Caco-2 (cell line): ENCODE data around the gene LRRC15. TPM values are rescaled to one million over a fixed set of nuclear protein-coding genes. Genes with fewer than 3 reads are reported as not detected.

Source experiments
- BruUV-seq: library from RNA; stranded (reverse); fragments of 400-500 nt; replicated peaks from 2 replicates; lab custom pipeline; 2021; lab: Mats Ljungman, UMichigan
- CTCF ChIA-PET: fragments of 300-600 bp; sonication (Branson Sonifier 250); formaldehyde crosslinking; loops from one replicate; lab custom pipeline; 2022; ENCODE audit warnings: antibody characterized with exemption; lab: Charles Lee
- POLR2A ChIA-PET: fragments of 300-600 bp; sonication (Branson Sonifier 250); formaldehyde crosslinking; loops from one replicate; lab custom pipeline; 2022; ENCODE audit warnings: antibody characterized with exemption; lab: Charles Lee
- DNase-seq, 2 experiments: peaks; one replicate each; pipeline versions ENCODE4 v3.0.0 to v3.0.0-alpha.2; 2020 to 2022
- H3K27me3 ChIP-seq: replicated peaks from 2 replicates; pipeline ENCODE4 v1.6.0; 2011; ENCODE audit warnings: low read length; ENCODE audit not compliant: control insufficient read depth, insufficient read depth
- H3K36me3 ChIP-seq: 2 replicates; pipeline ENCODE4 v1.5.1; 2011; ENCODE audit warnings: low read length; ENCODE audit not compliant: control insufficient read depth, insufficient read depth
- H3K4me1 ChIP-seq: fragments of 250-450 bp; sonication (Bioruptor Pico); 2 replicates; pipeline ENCODE4 v1.5.1; 2020; ENCODE audit warnings: mild to moderate bottlenecking
- H3K4me3 ChIP-seq: 2 replicates; pipeline ENCODE4 v1.5.1; 2011; ENCODE audit warnings: low read depth, mild to moderate bottlenecking, control low read depth, low read length
- H3K9me3 ChIP-seq: fragments of 250-450 bp; sonication (Bioruptor Pico); 2 replicates; pipeline ENCODE4 v1.5.1; 2020; ENCODE audit warnings: mild to moderate bottlenecking, moderate library complexity
- H3K27ac Mint-ChIP-seq: one replicate; pipeline ENCODE4 v1.8.0; 2022; ENCODE audit warnings: mixed read lengths; ENCODE audit not compliant: unreplicated experiment
- H3K27me3 Mint-ChIP-seq: one replicate; pipeline ENCODE4 v1.8.0; 2022; ENCODE audit warnings: mixed read lengths; ENCODE audit not compliant: insufficient read depth, unreplicated experiment
- H3K36me3 Mint-ChIP-seq: one replicate; pipeline ENCODE4 v1.8.0; 2022; ENCODE audit warnings: mild to moderate bottlenecking, mixed read lengths; ENCODE audit not compliant: insufficient read depth, unreplicated experiment
- H3K4me1 Mint-ChIP-seq: one replicate; pipeline ENCODE4 v1.8.0; 2022; ENCODE audit warnings: low read depth, mixed read lengths; ENCODE audit not compliant: unreplicated experiment
- H3K4me3 Mint-ChIP-seq: one replicate; pipeline ENCODE4 v1.8.0; 2022; ENCODE audit warnings: mild to moderate bottlenecking, moderate library complexity, mixed read lengths; ENCODE audit not compliant: unreplicated experiment
- H3K9me3 Mint-ChIP-seq: one replicate; pipeline ENCODE4 v1.8.0; 2022; ENCODE audit warnings: mixed read lengths; ENCODE audit not compliant: unreplicated experiment
- intact Hi-C: fragments of 100-400 bp; cut with micrococcal nuclease; formaldehyde crosslinking; loops from one replicate; pipeline ENCODE4 v1.10.0; 2022; ENCODE audit not compliant: unreplicated experiment
- total RNA-seq: library from RNA; stranded (reverse); gene quantifications from 2 replicates; pipeline ENCODE4 v1.2.3, GENCODE V29; 2022
- TF ChIP-seq, protein P1 (sequence below), 2 experiments: fragments of 200-600 bp in 1 of 2; IDR thresholded peaks; 1 replicate in 1 of 2; 2 replicates in 1 of 2; pipeline versions ENCODE4 v1.5.1 to v1.8.0; 2011 to 2022; ENCODE audit warnings: antibody characterized with exemption in 1 of 2, control low read depth in 1 of 2, inconsistent platforms in 1 of 2, low read depth in 1 of 2, low read length in 1 of 2, mild to moderate bottlenecking in 1 of 2, moderate library complexity in 1 of 2; ENCODE audit not compliant: insufficient read depth in 1 of 2, severe bottlenecking in 1 of 2, unreplicated experiment in 1 of 2

Gene LRRC15
- total RNA-seq, 1 experiment from 2014 or later = 0.09 TPM

DNA sequence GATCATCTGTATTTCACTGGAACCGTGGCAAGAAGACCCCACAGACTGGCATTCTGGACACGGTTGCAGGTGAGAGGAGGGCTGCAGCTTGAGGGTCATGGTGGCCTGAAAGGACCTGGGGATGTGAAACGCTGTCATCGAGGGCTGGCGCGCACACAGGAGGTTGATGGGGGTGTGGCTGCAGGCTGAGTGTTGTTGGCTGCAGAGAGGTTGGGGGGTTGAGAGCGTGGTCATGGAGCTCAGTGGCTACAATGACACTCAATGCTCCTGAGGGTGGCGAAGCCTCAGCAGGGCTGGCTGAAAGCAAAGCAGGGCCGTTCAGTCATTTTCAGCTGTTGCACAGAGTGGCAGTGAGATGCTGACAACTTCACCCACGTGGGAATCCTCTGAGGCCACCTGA is 39.4 kb downstream of the LRRC15 start:
- ChIA-PET CTCF (no interaction called here), POLR2A (no interaction called here)
- Histone ChIP-seq H3K27me3 (no peaks in the 10 kb centered on the region), H3K36me3 (no peaks in the 10 kb centered on the region), H3K9me3 (0 out of 2 replicates have a peak, but pooled peaks cover 6% of the 10 kb centered on the region), H3K4me1 (peaks cover 21% of the 10 kb centered on the region), H3K4me3 (no peak overlapping the region)
- no peaks in the 10 kb centered on the region for H3K27me3 Mint-ChIP-seq
- H3K4me3 Mint-ChIP-seq = no peak overlapping the region
- no TSS peak for BruUV-seq
- TF ChIP-seq, protein P1, sequence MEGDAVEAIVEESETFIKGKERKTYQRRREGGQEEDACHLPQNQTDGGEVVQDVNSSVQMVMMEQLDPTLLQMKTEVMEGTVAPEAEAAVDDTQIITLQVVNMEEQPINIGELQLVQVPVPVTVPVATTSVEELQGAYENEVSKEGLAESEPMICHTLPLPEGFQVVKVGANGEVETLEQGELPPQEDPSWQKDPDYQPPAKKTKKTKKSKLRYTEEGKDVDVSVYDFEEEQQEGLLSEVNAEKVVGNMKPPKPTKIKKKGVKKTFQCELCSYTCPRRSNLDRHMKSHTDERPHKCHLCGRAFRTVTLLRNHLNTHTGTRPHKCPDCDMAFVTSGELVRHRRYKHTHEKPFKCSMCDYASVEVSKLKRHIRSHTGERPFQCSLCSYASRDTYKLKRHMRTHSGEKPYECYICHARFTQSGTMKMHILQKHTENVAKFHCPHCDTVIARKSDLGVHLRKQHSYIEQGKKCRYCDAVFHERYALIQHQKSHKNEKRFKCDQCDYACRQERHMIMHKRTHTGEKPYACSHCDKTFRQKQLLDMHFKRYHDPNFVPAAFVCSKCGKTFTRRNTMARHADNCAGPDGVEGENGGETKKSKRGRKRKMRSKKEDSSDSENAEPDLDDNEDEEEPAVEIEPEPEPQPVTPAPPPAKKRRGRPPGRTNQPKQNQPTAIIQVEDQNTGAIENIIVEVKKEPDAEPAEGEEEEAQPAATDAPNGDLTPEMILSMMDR (IDR thresholded peaks at IDR 0.05; ENCODE audit: insufficient read depth in 1 of 2, low read depth in 1 of 2, low read length in 1 of 2, severe bottlenecking in 1 of 2, unreplicated experiment in 1 of 2) = no peak
- H3K4me1 Mint-ChIP-seq = peaks cover 15% of the 10 kb centered on the region
- H3K9me3 Mint-ChIP-seq = no peaks in the 10 kb centered on the region
- H3K36me3 Mint-ChIP-seq = peaks cover 11% of the 10 kb centered on the region
- no peak for DNase-seq
- no peak overlapping the region for H3K27ac Mint-ChIP-seq
- intact Hi-C loops = loop anchor here (10.0 kb wide), 1 partner anchor 245 kb away; no protein-coding TSS in a partner anchor

DNA sequence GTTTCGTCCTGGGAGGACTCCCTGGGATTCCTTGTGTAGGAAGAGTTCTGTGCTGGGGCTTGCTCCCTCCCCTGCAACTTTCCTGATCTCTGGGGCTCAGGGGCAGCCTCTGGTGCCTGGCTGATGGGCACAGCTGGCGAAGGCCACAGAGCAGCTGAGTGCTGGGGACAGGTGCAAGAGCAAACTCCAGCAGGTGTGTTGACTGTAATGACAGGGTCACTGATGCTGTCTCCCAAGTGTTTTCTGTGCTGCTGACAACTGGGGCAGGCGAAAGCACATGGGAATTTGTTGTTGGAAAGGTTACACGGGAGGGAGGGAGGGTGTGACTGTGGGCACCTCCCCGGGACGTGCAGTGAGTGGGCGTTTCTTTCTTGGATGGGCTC is 40.0 kb downstream of the LRRC15 start:
- TF ChIP-seq, protein P1 (IDR thresholded peaks at IDR 0.05; ENCODE audit: insufficient read depth in 1 of 2, low read depth in 1 of 2, low read length in 1 of 2, severe bottlenecking in 1 of 2, unreplicated experiment in 1 of 2) = no peak
- no TSS peak for BruUV-seq
- no peak for DNase-seq
- Histone ChIP-seq H3K36me3 (no peaks in the 10 kb centered on the region), H3K9me3 (0 out of 2 replicates have a peak, but pooled peaks cover 6% of the 10 kb centered on the region), H3K4me3 (no peak overlapping the region), H3K4me1 (peaks cover 21% of the 10 kb centered on the region), H3K27me3 (no peaks in the 10 kb centered on the region)
- H3K4me1 Mint-ChIP-seq = peaks cover 15% of the 10 kb centered on the region
- H3K9me3 Mint-ChIP-seq = no peaks in the 10 kb centered on the region
- intact Hi-C loops = no loop called here
- H3K27ac Mint-ChIP-seq = no peak overlapping the region
- POLR2A ChIA-PET = no interaction called here
- H3K4me3 Mint-ChIP-seq = no peak overlapping the region
- no peaks in the 10 kb centered on the region for H3K27me3 Mint-ChIP-seq
- CTCF ChIA-PET = no interaction called here
- H3K36me3 Mint-ChIP-seq = peaks cover 11% of the 10 kb centered on the region

DNA sequence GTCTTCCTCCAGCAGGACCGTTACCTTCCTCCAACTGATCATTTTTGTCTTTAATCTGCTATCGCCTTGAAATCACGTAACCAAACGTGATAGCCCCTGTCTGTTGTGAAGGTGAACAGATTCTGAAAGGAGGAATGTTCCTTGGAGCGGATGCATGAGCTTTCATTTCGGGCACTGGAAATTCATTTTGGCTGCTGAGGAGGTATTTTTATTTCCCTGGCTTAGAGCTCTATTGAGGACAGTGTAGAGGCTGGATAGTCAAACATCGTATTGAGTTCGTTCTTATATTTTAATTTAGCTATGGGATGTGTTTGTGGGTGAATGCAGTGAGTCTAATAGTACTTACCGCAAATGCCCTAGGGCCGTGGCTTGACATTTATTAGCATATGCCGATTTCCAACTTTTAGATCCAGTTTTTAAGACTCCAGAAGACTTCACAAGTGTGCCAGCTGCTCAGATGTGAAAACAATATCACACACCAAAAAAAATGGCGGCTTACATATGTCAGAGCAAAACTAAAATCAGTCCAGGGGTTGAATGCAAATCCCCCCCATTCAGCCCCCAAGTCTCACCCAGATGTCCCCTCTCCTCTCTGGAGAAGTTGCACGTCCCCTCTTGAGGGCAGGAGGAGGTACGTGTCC is 40.5 kb downstream of the LRRC15 start:
- H3K9me3 ChIP-seq = 0 out of 2 replicates have a peak, but pooled peaks cover 6% of the 10 kb centered on the region
- TF ChIP-seq, protein P1 (IDR thresholded peaks at IDR 0.05; ENCODE audit: insufficient read depth in 1 of 2, low read depth in 1 of 2, low read length in 1 of 2, severe bottlenecking in 1 of 2, unreplicated experiment in 1 of 2) = no peak
- CTCF ChIA-PET = no interaction called here
- no peaks in the 10 kb centered on the region for H3K27me3 Mint-ChIP-seq
- no peak overlapping the region for H3K4me3 ChIP-seq
- DNase-seq = no peak
- POLR2A ChIA-PET = no interaction called here
- H3K9me3 Mint-ChIP-seq = no peaks in the 10 kb centered on the region
- no peaks in the 10 kb centered on the region for H3K27me3 ChIP-seq
- H3K4me3 Mint-ChIP-seq = no peak overlapping the region
- peaks cover 11% of the 10 kb centered on the region for H3K36me3 Mint-ChIP-seq
- no TSS peak for BruUV-seq
- no peak overlapping the region for H3K27ac Mint-ChIP-seq
- peaks cover 23% of the 10 kb centered on the region for H3K4me1 ChIP-seq
- intact Hi-C loops = no loop called here
- H3K36me3 ChIP-seq = no peaks in the 10 kb centered on the region
- peaks cover 15% of the 10 kb centered on the region for H3K4me1 Mint-ChIP-seq
